Fibroblast of lung (primary cell): ENCODE data around the gene MDK. TPM values are rescaled to one million over a fixed set of nuclear protein-coding genes. Genes with fewer than 3 reads are reported as not detected.

Experiments
- DNase-seq, 2 donors: peaks; one replicate each; pipeline versions ENCODE4 v3.0.0 to v3.0.0-alpha.2; 2010; ENCODE audit warnings: low read depth in 2 of 2
- H2AFZ ChIP-seq: 2 replicates; pipeline ENCODE4 v1.5.1; 2012; ENCODE audit warnings: low read length, control low read depth, inconsistent platforms
- H3K27ac ChIP-seq: 2 replicates; pipeline ENCODE4 v1.5.1; 2011; ENCODE audit warnings: low read length, control low read depth; ENCODE audit not compliant: insufficient read depth
- H3K27me3 ChIP-seq: 2 replicates; pipeline ENCODE4 v1.5.1; 2011; ENCODE audit warnings: mild to moderate bottlenecking, low read length; ENCODE audit not compliant: control insufficient read depth, insufficient read depth
- H3K36me3 ChIP-seq: 2 replicates; pipeline ENCODE4 v1.5.1; 2011; ENCODE audit warnings: low read length; ENCODE audit not compliant: control insufficient read depth, insufficient read depth
- H3K4me1 ChIP-seq: 2 replicates; pipeline ENCODE4 v1.5.1; 2011; ENCODE audit warnings: low read length; ENCODE audit not compliant: control insufficient read depth, insufficient read depth; ENCODE audit errors: extremely low read depth
- H3K4me2 ChIP-seq: 2 replicates; pipeline ENCODE4 v1.5.1; 2011; ENCODE audit warnings: low read length, control low read depth; ENCODE audit not compliant: insufficient read depth; ENCODE audit errors: extremely low read depth
- H3K4me3 ChIP-seq, 4 experiments: fragments of 200-600 bp in 1 of 4; sonication (generic) in 1 of 4; replicated peaks in 1 of 4; 2 replicates each; pipeline ENCODE4 v1.5.1; 2011 to 2016; ENCODE audit warnings: low read length in 4 of 4, low read depth in 3 of 4, mild to moderate bottlenecking in 3 of 4, control low read depth in 2 of 4, inconsistent platforms in 1 of 4, mixed read lengths in 1 of 4; ENCODE audit not compliant: insufficient read depth in 1 of 4; ENCODE audit errors: control extremely low read depth in 1 of 4
- H3K79me2 ChIP-seq: 2 replicates; pipeline ENCODE4 v1.5.1; 2012; ENCODE audit warnings: mild to moderate bottlenecking, low read length, inconsistent platforms; ENCODE audit not compliant: control insufficient read depth, insufficient read depth
- H3K9ac ChIP-seq: 2 replicates; pipeline ENCODE4 v1.5.1; 2011; ENCODE audit warnings: mild to moderate bottlenecking, low read length, control low read depth; ENCODE audit not compliant: insufficient read depth
- H3K9me3 ChIP-seq: 2 replicates; pipeline ENCODE4 v1.5.1; 2012; ENCODE audit warnings: low read depth, low read length; ENCODE audit not compliant: control insufficient read depth, insufficient read depth
- H4K20me1 ChIP-seq: 2 replicates; pipeline ENCODE4 v1.5.1; 2011; ENCODE audit warnings: low read length; ENCODE audit not compliant: control insufficient read depth, insufficient read depth; ENCODE audit errors: extremely low read depth
- CTCF ChIP-seq, 2 donors: IDR thresholded peaks in 1 of 2; conservative IDR thresholded peaks in 1 of 2; 1 replicate in 1 of 2; 2 replicates in 1 of 2; pipeline ENCODE4 v1.5.1; 2011 to 2012; ENCODE audit warnings: low read length in 2 of 2, control low read depth in 1 of 2, inconsistent platforms in 1 of 2, low read depth in 1 of 2, mild to moderate bottlenecking in 1 of 2
- EZH2 ChIP-seq: IDR thresholded peaks from 2 replicates; pipeline ENCODE4 v1.5.1; 2012; ENCODE audit warnings: low read length, control low read depth, mild to moderate bottlenecking; ENCODE audit errors: missing control alignments
- polyA plus RNA-seq, 2 donors: library from polyadenylated mRNA; depleted of rRNA in 1 of 2; stranded (reverse) in 1 of 2; unstranded in 1 of 2; fragments of >200 nt; gene quantifications; 2 replicates each; pipeline ENCODE4 v1.2.1, GENCODE V29; 2011 to 2012; ENCODE audit warnings: missing spikeins in 1 of 2
- total RNA-seq: library from RNA; depleted of rRNA; stranded (reverse); fragments of >200 nt; gene quantifications from 2 replicates; pipeline ENCODE4 v1.2.1, GENCODE V29; 2014

MDK gene
- total and polyA plus RNA-seq, 2 donors (not counting 1 experiment from before 2014, with no cell fraction given): 44.6 to 131 TPM

DNA sequence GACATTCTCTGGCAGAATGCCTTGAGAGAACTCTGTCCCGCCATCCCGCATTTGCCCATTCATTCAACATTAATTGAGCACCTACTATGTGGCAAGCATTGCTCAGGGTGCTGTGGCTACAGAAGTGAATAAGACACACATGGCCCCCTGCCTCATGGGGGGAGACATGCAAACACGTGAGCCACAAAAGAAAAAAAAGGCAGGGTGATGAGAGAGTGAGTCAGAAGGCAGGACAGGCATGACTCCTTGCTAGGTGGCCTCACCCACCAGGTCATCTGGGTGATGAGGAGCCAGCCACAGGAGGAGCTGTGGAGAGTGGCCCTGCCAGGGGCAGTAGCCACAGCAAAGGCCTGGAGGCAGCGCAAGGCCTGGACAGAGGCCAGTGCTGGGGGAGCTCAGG, 5.2 kb downstream of the MDK start:
- no peak overlapping the region for H2AFZ ChIP-seq
- no peaks in the 10 kb centered on the region for H3K9me3 ChIP-seq
- no peak overlapping the region for H3K9ac ChIP-seq
- no peak overlapping the region for H3K4me2 ChIP-seq
- peaks cover 1% of the 10 kb centered on the region for H4K20me1 ChIP-seq
- peaks cover 33% of the 10 kb centered on the region for H3K27me3 ChIP-seq
- no peak overlapping the region for H3K4me3 ChIP-seq
- no peak overlapping the region for H3K27ac ChIP-seq
- no peak for TF ChIP-seq EZH2
- TF ChIP-seq CTCF (conservative IDR thresholded peaks at IDR 0.05 in 1 of 2, IDR thresholded peaks at IDR 0.05 in 1 of 2; ENCODE audit: low read depth in 1 of 2, low read length in 2 of 2): no peak
- H3K79me2 ChIP-seq: no peaks in the 10 kb centered on the region
- peak in 1 of 2 donors; percentile 24 for DNase-seq
- peaks cover 13% of the 10 kb centered on the region for H3K4me1 ChIP-seq
- H3K36me3 ChIP-seq: no peaks in the 10 kb centered on the region

DNA sequence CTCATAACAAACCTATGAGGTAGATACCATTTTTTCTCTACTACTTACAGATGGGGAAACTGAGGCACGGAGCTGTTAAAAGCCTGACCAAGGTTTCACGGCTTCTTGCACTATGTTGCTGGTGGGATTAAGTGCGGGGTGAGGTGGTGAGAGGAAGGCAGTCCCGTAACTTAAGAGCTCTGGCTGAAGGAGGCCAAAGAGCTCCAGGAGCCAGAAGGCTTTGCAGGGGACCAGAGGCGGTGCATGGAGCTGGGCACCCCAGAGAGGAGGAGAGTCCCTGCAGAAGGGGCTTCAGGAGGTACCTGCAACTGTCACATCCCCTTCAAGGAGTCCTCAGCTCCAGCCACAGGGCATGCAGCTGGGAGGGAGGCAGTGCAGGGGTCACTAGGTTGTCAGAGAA, 6.0 kb downstream of the MDK start:
- Histone ChIP-seq H3K36me3 (no peaks in the 10 kb centered on the region), H3K4me3 (no peak overlapping the region), H4K20me1 (peaks cover 1% of the 10 kb centered on the region), H3K27me3 (peaks cover 33% of the 10 kb centered on the region), H3K79me2 (no peaks in the 10 kb centered on the region), H2AFZ (no peak overlapping the region), H3K9ac (no peak overlapping the region), H3K4me2 (no peak overlapping the region), H3K4me1 (peaks cover 7% of the 10 kb centered on the region), H3K9me3 (no peaks in the 10 kb centered on the region), H3K27ac (no peak overlapping the region)
- TF ChIP-seq CTCF (conservative IDR thresholded peaks at IDR 0.05 in 1 of 2, IDR thresholded peaks at IDR 0.05 in 1 of 2; ENCODE audit: low read depth in 1 of 2, low read length in 2 of 2) (no peak), EZH2 (no peak)
- no peak for DNase-seq

- peaks cover 5% of the 10 kb centered on the region for H3K4me1 ChIP-seq
- H4K20me1 ChIP-seq: peaks cover 1% of the 10 kb centered on the region
- H3K27me3 ChIP-seq: peaks cover 33% of the 10 kb centered on the region
- no peak overlapping the region for H3K4me2 ChIP-seq
- no peaks in the 10 kb centered on the region for H3K36me3 ChIP-seq
- H3K4me3 ChIP-seq: no peak overlapping the region
- no peak overlapping the region for H3K9ac ChIP-seq
- no peak overlapping the region for H2AFZ ChIP-seq
- no peaks in the 10 kb centered on the region for H3K9me3 ChIP-seq
- no peak overlapping the region for H3K27ac ChIP-seq
- no peak for TF ChIP-seq CTCF (conservative IDR thresholded peaks at IDR 0.05 in 1 of 2, IDR thresholded peaks at IDR 0.05 in 1 of 2; ENCODE audit: low read depth in 1 of 2, low read length in 2 of 2)
- no peak for TF ChIP-seq EZH2
- DNase-seq: no peak
- no peaks in the 10 kb centered on the region for H3K79me2 ChIP-seq
These were observed 6.6 kb downstream of the MDK start for GRCh38 chr11:46387919-46388618.
